HL-60 (cell line): ENCODE data around the gene MED26.

Experiments used
- CTCF ChIP-seq: IDR thresholded peaks from one replicate; pipeline ENCODE4 v1.5.1; 2011; ENCODE audit warnings: low read length, control low read depth, inconsistent platforms; ENCODE audit not compliant: insufficient read depth
- POLR2AphosphoS5 ChIP-seq: IDR thresholded peaks from 2 replicates; pipeline ENCODE4 v1.6.1; 2012; ENCODE audit warnings: low read depth
- REST ChIP-seq: IDR thresholded peaks from 2 replicates; pipeline ENCODE4 v1.6.1; 2012; ENCODE audit warnings: low read depth; ENCODE audit not compliant: insufficient replicate concordance
- SPI1 ChIP-seq: IDR thresholded peaks from 2 replicates; pipeline ENCODE4 v1.6.1; 2012; ENCODE audit warnings: low read depth, mild to moderate bottlenecking, borderline replicate concordance

GRCh38 chr19:16571283-16571682, 56.7 kb downstream of the MED26 start:
- TF ChIP-seq CTCF (no peak), POLR2AphosphoS5 (no peak), REST (no peak), SPI1 (peak; percentile 94)
